SK-N-SH (cell line): ENCODE measurements around the gene FRMD5. TPM values are rescaled to one million over a fixed set of nuclear protein-coding genes. Genes with fewer than 3 reads are reported as not detected.

Experiments
- CTCF ChIA-PET: fragments of 300-600, 350-600 bp; formaldehyde crosslinking; extraction: SDS; loops from one replicate; lab custom pipeline; 2021; lab: Yijun Ruan, JAX
- POLR2A ChIA-PET: fragments of 350-600 bp; sonication (Branson Sonifier 250); formaldehyde crosslinking; extraction: SDS; loops from one replicate; lab custom pipeline; 2020; ENCODE audit warnings: antibody characterized with exemption, inconsistent platforms; lab: Yijun Ruan, JAX
- DNase-seq: peaks from one replicate; pipeline ENCODE4 v3.0.0; 2012
- H2AFZ ChIP-seq: fragments of 200-600 bp; sonication (generic); 2 replicates; pipeline ENCODE4 v1.8.1; 2016; ENCODE audit warnings: antibody characterized with exemption, mild to moderate bottlenecking, low read depth
- H3F3A ChIP-seq: fragments of 200-600 bp; sonication (generic); replicated peaks from 2 replicates; pipeline ENCODE3; 2016; ENCODE audit warnings: antibody characterized with exemption, mild to moderate bottlenecking; ENCODE audit not compliant: insufficient read depth
- H3K27ac ChIP-seq, 2 experiments: fragments of 200-500 bp in 1 of 2; fragments of 200-600 bp in 1 of 2; sonication (Bioruptor generic) in 1 of 2; sonication (generic), shearing (Covaris generic) in 1 of 2; 2 replicates each; pipeline versions ENCODE4 v1.5.1 to v1.6.1; 2014 to 2016; ENCODE audit warnings: low read depth in 2 of 2, inconsistent platforms in 1 of 2, low read length in 1 of 2, mild to moderate bottlenecking in 1 of 2, mixed read lengths in 1 of 2
- H3K27me3 ChIP-seq: fragments of 200-600 bp; sonication (generic), shearing (Covaris generic); 2 replicates; pipeline ENCODE4 v1.6.1; 2016; ENCODE audit warnings: mixed run types; ENCODE audit not compliant: insufficient read depth
- H3K36me3 ChIP-seq, 2 experiments: fragments of 200-500 bp in 1 of 2; fragments of 200-600 bp in 1 of 2; sonication (Bioruptor generic) in 1 of 2; sonication (generic) in 1 of 2; replicated peaks in 1 of 2; 2 replicates each; pipeline versions ENCODE3 to v1.5.1; 2014 to 2016; ENCODE audit warnings: low read length in 1 of 2, mild to moderate bottlenecking in 1 of 2; ENCODE audit not compliant: insufficient read depth in 2 of 2, control insufficient read depth in 1 of 2
- H3K4me1 ChIP-seq, 2 experiments: fragments of 200-500 bp in 1 of 2; fragments of 200-600 bp in 1 of 2; sonication (Bioruptor generic) in 1 of 2; sonication (generic), shearing (Covaris generic) in 1 of 2; 2 replicates each; pipeline versions ENCODE4 v1.5.1 to v1.6.1; 2014 to 2016; ENCODE audit warnings: low read depth in 1 of 2, low read length in 1 of 2, mixed run types in 1 of 2; ENCODE audit not compliant: insufficient read depth in 2 of 2, control insufficient read depth in 1 of 2
- H3K4me2 ChIP-seq: fragments of 200-600 bp; sonication (generic), shearing (Covaris generic); 2 replicates; pipeline ENCODE4 v1.6.1; 2017; ENCODE audit warnings: mixed run types
- H3K4me3 ChIP-seq, 2 experiments: fragments of 200-500 bp in 1 of 2; fragments of 200-600 bp in 1 of 2; sonication (Bioruptor generic) in 1 of 2; sonication (generic), shearing (Covaris generic) in 1 of 2; 2 replicates each; pipeline versions ENCODE4 v1.5.1 to v1.8.1; 2014 to 2016; ENCODE audit warnings: low read depth in 2 of 2, inconsistent platforms in 1 of 2, low read length in 1 of 2, mild to moderate bottlenecking in 1 of 2, mixed read lengths in 1 of 2, moderate library complexity in 1 of 2
- H3K79me2 ChIP-seq: fragments of 200-600 bp; sonication (generic); 2 replicates; pipeline ENCODE4 v1.8.1; 2017; ENCODE audit warnings: mild to moderate bottlenecking; ENCODE audit not compliant: insufficient read depth
- H3K9ac ChIP-seq: fragments of 200-600 bp; sonication (generic); 2 replicates; pipeline ENCODE4 v1.6.1; 2017; ENCODE audit warnings: mixed run types
- H3K9me2 ChIP-seq: fragments of 200-600 bp; sonication (generic); 2 replicates; pipeline ENCODE4 v1.6.1; 2017; ENCODE audit warnings: mixed run types
- H3K9me3 ChIP-seq: fragments of 200-600 bp; sonication (generic); 2 replicates; pipeline ENCODE4 v1.6.1; 2017; ENCODE audit warnings: mixed run types, mild to moderate bottlenecking, moderate library complexity
- H4K20me1 ChIP-seq: fragments of 200-600 bp; sonication (generic); 2 replicates; pipeline ENCODE4 v1.6.1; 2017; ENCODE audit warnings: mild to moderate bottlenecking, mixed run types; ENCODE audit not compliant: insufficient read depth
- ELF1 ChIP-seq: IDR thresholded peaks from 2 replicates; pipeline ENCODE4 v1.4.0; 2012
- EZH2phosphoT487 ChIP-seq: fragments of 200-600 bp; sonication (generic); IDR thresholded peaks from 2 replicates; pipeline ENCODE4 v1.6.1; 2017; ENCODE audit warnings: low read depth, mixed run types, mild to moderate bottlenecking, antibody characterized with exemption, moderate library complexity, borderline replicate concordance
- FOSL2 ChIP-seq: IDR thresholded peaks from 2 replicates; pipeline ENCODE4 v1.4.0; 2012; ENCODE audit warnings: low read depth, mild to moderate bottlenecking, moderate library complexity, borderline replicate concordance
- GATA2 ChIP-seq: sonication (generic); formaldehyde crosslinking; IDR thresholded peaks from 2 replicates; pipeline ENCODE4 v1.5.0; 2020; ENCODE audit warnings: mild to moderate bottlenecking, missing genetic modification reagents
- MAX ChIP-seq: IDR thresholded peaks from 2 replicates; pipeline ENCODE4 v1.4.0; 2012; ENCODE audit warnings: low read depth
- MEF2A ChIP-seq: IDR thresholded peaks from 2 replicates; pipeline ENCODE4 v1.4.0; 2012; ENCODE audit warnings: low read depth, borderline replicate concordance
- NRF1 ChIP-seq: IDR thresholded peaks from 2 replicates; pipeline ENCODE4 v1.6.1; 2012; ENCODE audit warnings: low read depth, mild to moderate bottlenecking, low read length
- POLR2AphosphoS5 ChIP-seq: IDR thresholded peaks from 2 replicates; pipeline ENCODE4 v1.6.1; 2012; ENCODE audit warnings: low read depth, low read length
- RAD21 ChIP-seq: IDR thresholded peaks from 2 replicates; pipeline ENCODE4 v1.6.1; 2012; ENCODE audit warnings: mild to moderate bottlenecking, low read length
- REST ChIP-seq: IDR thresholded peaks from 2 replicates; pipeline ENCODE4 v1.6.1; 2012; ENCODE audit warnings: mild to moderate bottlenecking, low read depth, low read length, moderate library complexity
- SIN3A ChIP-seq: IDR thresholded peaks from 2 replicates; pipeline ENCODE4 v1.6.1; 2012; ENCODE audit warnings: low read depth, mild to moderate bottlenecking, low read length, moderate library complexity, borderline replicate concordance
- SMC3 ChIP-seq: IDR thresholded peaks from 2 replicates; pipeline ENCODE4 v1.6.1; 2012; ENCODE audit warnings: low read depth, low read length, improper control_type of control experiment
- TAF1 ChIP-seq: IDR thresholded peaks from 2 replicates; pipeline ENCODE4 v1.6.1; 2012; ENCODE audit warnings: low read depth, mild to moderate bottlenecking, low read length, moderate library complexity, borderline replicate concordance
- TCF12 ChIP-seq: IDR thresholded peaks from 2 replicates; pipeline ENCODE4 v1.4.0; 2012
- YY1 ChIP-seq: IDR thresholded peaks from 2 replicates; pipeline ENCODE4 v1.4.0; 2012; ENCODE audit warnings: low read depth, mild to moderate bottlenecking
- WGBS: methylation state at CpG from one replicate; pipeline ENCODE4 v1.1.6; 2017; ENCODE audit warnings: low lambda C conversion rate; 5-methylcytosine and 5-hydroxymethylcytosine counted together
- polyA plus RNA-seq, 3 experiments: library from polyadenylated mRNA; depleted of rRNA; stranded (reverse); fragments of >200 nt; gene quantifications; 2 replicates each; pipeline ENCODE4 v1.2.3, GENCODE V29; 2012
- TF ChIP-seq, protein P1 (sequence below): fragments of 150-350 bp; IDR thresholded peaks from 2 replicates; pipeline ENCODE4 v1.6.1; 2016; ENCODE audit warnings: mild to moderate bottlenecking, low read depth, low read length

The FRMD5 gene
- polyA plus RNA-seq, 1 of the 3 experiments (the other 2 are of a cell fraction) = 24.8 TPM

DNA sequence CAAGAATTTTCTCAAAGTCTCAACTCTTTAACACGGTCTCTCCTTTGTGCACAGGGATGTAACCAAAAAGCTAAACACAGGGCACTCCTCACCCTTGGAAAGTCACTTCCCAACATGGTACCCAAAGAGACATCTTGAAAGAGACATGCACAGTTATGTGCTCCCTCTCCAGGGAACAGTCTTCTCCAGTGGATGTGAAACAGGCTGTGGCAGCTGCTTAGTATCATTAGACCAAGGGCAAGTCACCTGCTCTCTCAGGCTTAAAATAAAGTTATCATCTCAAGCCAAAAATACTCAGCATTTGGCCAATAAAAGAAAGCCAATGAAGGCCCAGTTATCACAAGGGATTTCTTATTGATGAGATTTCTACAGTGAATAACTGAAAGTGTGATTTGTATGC is 239.9 kb downstream of the FRMD5 start:
- H3K79me2 ChIP-seq = peaks cover 10% of the 10 kb centered on the region; the same call in 1 of the 2 replicates
- peaks cover 0 to 6% of the 10 kb centered on the region in 2 experiments; a peak in 2 of 4 replicates for H3K4me1 ChIP-seq
- DNase-seq = no peak
- H3K9me3 ChIP-seq = no peaks in the 10 kb centered on the region
- no peaks in the 10 kb centered on the region for H3K36me3 ChIP-seq
- 100% methylated on average over 1 of the region's 1 CpG for WGBS
- TF ChIP-seq POLR2AphosphoS5 (no peak), FOSL2 (no peak), SIN3A (no peak), SMC3 (no peak), RAD21 (no peak), TAF1 (no peak), NRF1 (no peak), TCF12 (no peak), ELF1 (no peak), EZH2phosphoT487 (no peak), YY1 (no peak), MEF2A (no peak), REST (no peak), MAX (no peak), GATA2 (CRISPR knock-in tag) (no peak)
- TF ChIP-seq, protein P1, sequence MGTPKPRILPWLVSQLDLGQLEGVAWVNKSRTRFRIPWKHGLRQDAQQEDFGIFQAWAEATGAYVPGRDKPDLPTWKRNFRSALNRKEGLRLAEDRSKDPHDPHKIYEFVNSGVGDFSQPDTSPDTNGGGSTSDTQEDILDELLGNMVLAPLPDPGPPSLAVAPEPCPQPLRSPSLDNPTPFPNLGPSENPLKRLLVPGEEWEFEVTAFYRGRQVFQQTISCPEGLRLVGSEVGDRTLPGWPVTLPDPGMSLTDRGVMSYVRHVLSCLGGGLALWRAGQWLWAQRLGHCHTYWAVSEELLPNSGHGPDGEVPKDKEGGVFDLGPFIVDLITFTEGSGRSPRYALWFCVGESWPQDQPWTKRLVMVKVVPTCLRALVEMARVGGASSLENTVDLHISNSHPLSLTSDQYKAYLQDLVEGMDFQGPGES = no peak
- peaks cover 15% of the 10 kb centered on the region for H3F3A ChIP-seq
- no peak overlapping the region for H3K4me3 ChIP-seq
- H3K4me2 ChIP-seq = no peak overlapping the region
- H3K9me2 ChIP-seq = no peaks in the 10 kb centered on the region
- no peak overlapping the region for H2AFZ ChIP-seq
- H3K27me3 ChIP-seq = no peaks in the 10 kb centered on the region
- CTCF ChIA-PET = no interaction called here
- POLR2A ChIA-PET = no interaction called here
- H4K20me1 ChIP-seq = no peaks in the 10 kb centered on the region; the same call in 1 of the 2 replicates
- no peak overlapping the region for H3K9ac ChIP-seq
- H3K27ac ChIP-seq = no peak overlapping the region
